HG03196 (cell line): ENCODE results near the gene IZUMO4.

Experiments used
- ATAC-seq: cut with Tn5 transposase; IDR thresholded peaks from one replicate; pipeline ENCODE4 v1.9.1; 2021; ENCODE audit not compliant: unreplicated experiment

Gene IZUMO4

GRCh38 chr19:2096480-2097202 is at the start of gene IZUMO4:
Gene IZUMO4, plus strand, starts transcription at chr19:2096915. Its CDS starts 31 bp downstream, at chr19:2096946.
- peak; percentile 53 for ATAC-seq

- ATAC-seq: no peak
Observed at GRCh38 chr19:2047076-2047448, 49.7 kb upstream of the IZUMO4 start.

GRCh38 chr19:2047449-2048103 is 49.1 kb upstream of the IZUMO4 start:
- no peak for ATAC-seq

- no peak for ATAC-seq
Observed at GRCh38 chr19:2048104-2048958, 48.4 kb upstream of the IZUMO4 start.

- ATAC-seq: no peak
Observed at GRCh38 chr19:2048959-2049740, 47.6 kb upstream of the IZUMO4 start.

- ATAC-seq: peak; percentile 3
Observed at GRCh38 chr19:2049741-2050348, 46.9 kb upstream of the IZUMO4 start.

GRCh38 chr19:2050349-2050990 is 46.2 kb upstream of the IZUMO4 start:
- peak; percentile 1 for ATAC-seq

- peak; percentile 42 for ATAC-seq
Observed at GRCh38 chr19:2050991-2051772, 45.5 kb upstream of the IZUMO4 start, which contains the start of gene MKNK2. Gene MKNK2, minus strand, starts transcription at chr19:2051244. Its CDS starts 393 bp downstream, at chr19:2050851.

GRCh38 chr19:2051773-2052704 is 44.7 kb upstream of the IZUMO4 start:
- ATAC-seq: no peak

GRCh38 chr19:2053601-2054389 is 42.9 kb upstream of the IZUMO4 start:
- ATAC-seq: no peak

- no peak for ATAC-seq
Observed at GRCh38 chr19:2054763-2055162, 42.0 kb upstream of the IZUMO4 start.

- no peak for ATAC-seq
Observed at GRCh38 chr19:2055931-2056836, 40.5 kb upstream of the IZUMO4 start.

- no peak for ATAC-seq
Observed at GRCh38 chr19:2056837-2057192, 39.9 kb upstream of the IZUMO4 start.

- ATAC-seq: no peak
Observed at GRCh38 chr19:2057484-2058469, 38.9 kb upstream of the IZUMO4 start.
